BLaER1 (cell line): Measurements from ENCODE around the gene BBOF1.

Experiments used
- H3K27ac ChIP-seq: shearing (Covaris generic); formaldehyde crosslinking; 2 replicates; pipeline ENCODE4 v1.8.1; 2022
- H3K27me3 ChIP-seq: shearing (Covaris generic); formaldehyde crosslinking; 2 replicates; pipeline ENCODE4 v1.8.1; 2022
- H3K36me3 ChIP-seq: shearing (Covaris generic); formaldehyde crosslinking; 2 replicates; pipeline ENCODE4 v1.8.1; 2022
- H3K4me1 ChIP-seq: shearing (Covaris generic); formaldehyde crosslinking; 2 replicates; pipeline ENCODE4 v1.8.1; 2022
- H3K4me2 ChIP-seq: shearing (Covaris generic); formaldehyde crosslinking; 2 replicates; pipeline ENCODE4 v1.8.1; 2022
- H3K4me3 ChIP-seq: shearing (Covaris generic); formaldehyde crosslinking; 2 replicates; pipeline ENCODE4 v1.8.1; 2022
- H3K9ac ChIP-seq: shearing (Covaris generic); formaldehyde crosslinking; 2 replicates; pipeline ENCODE4 v1.8.1; 2022
- H3K9me3 ChIP-seq: shearing (Covaris generic); formaldehyde crosslinking; 2 replicates; pipeline ENCODE4 v1.8.1; 2022
- H4K20me1 ChIP-seq: shearing (Covaris generic); formaldehyde crosslinking; 2 replicates; pipeline ENCODE4 v1.8.1; 2022
- Cebpa-rat ChIP-seq: shearing (Covaris generic); IDR thresholded peaks from 2 replicates; pipeline ENCODE4 v1.8.1; 2022

BBOF1 gene

DNA sequence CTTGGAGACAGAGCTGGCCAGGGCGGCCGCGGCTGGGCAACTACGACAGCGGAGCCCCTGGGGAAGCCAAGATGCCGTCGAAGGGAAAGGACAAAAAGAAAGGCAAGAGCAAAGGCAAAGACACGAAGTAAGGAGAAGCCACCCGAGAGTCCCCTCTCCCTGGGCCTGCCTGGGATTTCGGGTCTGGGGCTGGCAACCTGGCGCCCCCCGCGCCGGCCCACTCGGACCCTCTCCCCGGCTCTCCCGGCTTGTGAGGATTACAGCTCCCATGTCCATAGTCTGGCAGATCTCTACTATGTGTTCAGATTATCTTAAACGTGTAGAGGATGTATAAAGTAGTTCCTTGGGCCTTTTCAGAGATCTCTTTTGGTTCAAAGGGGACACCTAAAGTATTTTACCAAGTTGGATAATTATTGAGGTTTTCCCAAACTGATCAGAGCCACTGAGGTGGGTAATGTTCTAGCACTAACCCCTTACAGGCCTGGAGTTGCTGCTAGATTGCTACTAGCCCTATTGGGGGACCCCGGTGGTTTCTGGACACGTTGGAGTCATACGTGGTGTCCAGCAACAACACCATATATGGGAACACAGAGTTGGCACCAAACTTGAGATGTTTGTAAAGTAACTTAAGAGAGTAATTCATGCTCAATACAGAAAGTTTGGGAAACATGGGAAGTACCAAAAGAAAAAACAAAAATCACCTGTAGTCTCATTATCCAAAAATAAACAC, 424 bp downstream of the BBOF1 start:
- H3K27me3 ChIP-seq, result no peaks in the 10 kb centered on the region
- no peaks in the 10 kb centered on the region for H3K9me3 ChIP-seq
- peak overlapping the region; percentile 80 for H3K9ac ChIP-seq
- peak overlapping the region; percentile 73 for H3K4me2 ChIP-seq
- peak overlapping the region; percentile 80 for H3K4me3 ChIP-seq
- no peaks in the 10 kb centered on the region for H4K20me1 ChIP-seq
- H3K36me3 ChIP-seq, result no peaks in the 10 kb centered on the region
- H3K4me1 ChIP-seq, result peaks cover 16% of the 10 kb centered on the region
- TF ChIP-seq Cebpa-rat, result no peak
- H3K27ac ChIP-seq, result peak overlapping the region; percentile 72; the same call in 1 of the 2 replicates

DNA sequence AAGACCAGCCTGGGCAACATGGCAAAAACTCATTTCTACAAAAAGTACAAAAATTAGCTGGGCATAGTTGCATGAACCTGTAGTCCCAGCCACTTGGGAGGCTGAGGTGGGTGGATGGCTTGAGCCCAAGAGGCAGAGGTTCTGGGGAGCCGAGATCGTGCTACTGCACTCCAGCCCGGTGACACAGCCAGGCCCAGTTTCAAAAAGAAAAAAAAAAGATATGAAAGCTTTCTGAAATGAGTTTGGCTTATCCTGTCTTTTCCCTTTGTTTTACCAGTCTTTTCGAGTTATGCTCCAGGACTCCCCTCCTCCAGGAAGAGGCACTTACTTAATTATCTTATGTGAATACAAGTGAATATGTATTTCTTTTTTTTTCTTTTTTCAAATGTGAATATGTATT, 3.2 kb downstream of the BBOF1 start:
- Histone ChIP-seq H3K9me3 (no peaks in the 10 kb centered on the region), H4K20me1 (no peaks in the 10 kb centered on the region), H3K27me3 (no peaks in the 10 kb centered on the region), H3K36me3 (no peaks in the 10 kb centered on the region), H3K27ac (no peak overlapping the region), H3K4me3 (no peak overlapping the region), H3K4me1 (peaks cover 16% of the 10 kb centered on the region), H3K9ac (no peak overlapping the region), H3K4me2 (no peak overlapping the region)
- no peak for TF ChIP-seq Cebpa-rat

DNA sequence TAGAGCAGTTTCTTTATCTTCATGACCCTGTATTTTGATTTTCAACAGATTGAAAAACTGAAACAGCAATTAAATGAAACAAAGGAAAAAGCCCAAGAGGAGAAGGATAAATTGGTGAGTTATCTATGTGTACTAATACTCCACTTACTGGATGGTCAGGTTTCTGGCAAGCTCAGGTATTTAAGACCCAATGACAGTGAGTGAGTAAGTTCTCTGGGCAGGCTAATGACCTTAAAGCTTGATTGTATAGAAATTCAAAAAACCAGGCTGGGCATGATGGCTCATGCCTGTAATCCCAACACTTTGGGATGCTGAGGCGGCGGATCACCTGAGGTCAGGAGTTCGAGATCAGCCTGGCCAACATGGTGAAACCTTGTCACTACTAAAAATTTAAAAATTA, 10.0 kb downstream of the BBOF1 start:
- no peak for TF ChIP-seq Cebpa-rat
- no peaks in the 10 kb centered on the region for H4K20me1 ChIP-seq

DNA sequence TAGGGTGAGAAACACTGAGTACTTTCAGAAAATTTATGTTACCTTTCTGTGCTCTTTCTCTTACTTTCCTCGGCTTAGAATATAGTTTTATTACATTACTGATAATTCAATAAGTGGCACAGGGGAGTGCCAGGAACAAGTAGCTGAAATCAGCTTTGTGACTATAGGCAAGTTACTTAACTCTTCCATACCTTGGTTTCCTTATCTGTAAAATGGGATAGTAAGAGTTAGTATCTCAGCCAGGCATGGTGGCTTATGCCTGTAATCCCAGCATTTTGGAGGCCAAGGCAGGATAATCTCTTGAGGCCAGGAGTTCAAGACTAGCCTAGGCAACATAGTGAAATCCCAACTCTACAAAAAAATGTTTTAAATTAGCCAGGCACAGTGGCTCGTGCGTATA, 15.4 kb downstream of the BBOF1 start:
- Histone ChIP-seq H3K27me3 (no peaks in the 10 kb centered on the region), H3K9ac (no peak overlapping the region), H3K4me2 (no peak overlapping the region), H3K4me3 (no peak overlapping the region), H3K9me3 (no peaks in the 10 kb centered on the region), H3K36me3 (no peaks in the 10 kb centered on the region), H4K20me1 (no peaks in the 10 kb centered on the region), H3K4me1 (no peaks in the 10 kb centered on the region), H3K27ac (no peak overlapping the region)
- TF ChIP-seq Cebpa-rat, result no peak

More for the DNA sequence above, 10.0 kb downstream of the BBOF1 start:
- Histone ChIP-seq H3K36me3 (no peaks in the 10 kb centered on the region), H3K4me2 (no peak overlapping the region), H3K9me3 (no peaks in the 10 kb centered on the region), H3K4me3 (no peak overlapping the region), H3K9ac (no peak overlapping the region), H3K27me3 (no peaks in the 10 kb centered on the region), H3K4me1 (no peaks in the 10 kb centered on the region), H3K27ac (no peak overlapping the region)

DNA sequence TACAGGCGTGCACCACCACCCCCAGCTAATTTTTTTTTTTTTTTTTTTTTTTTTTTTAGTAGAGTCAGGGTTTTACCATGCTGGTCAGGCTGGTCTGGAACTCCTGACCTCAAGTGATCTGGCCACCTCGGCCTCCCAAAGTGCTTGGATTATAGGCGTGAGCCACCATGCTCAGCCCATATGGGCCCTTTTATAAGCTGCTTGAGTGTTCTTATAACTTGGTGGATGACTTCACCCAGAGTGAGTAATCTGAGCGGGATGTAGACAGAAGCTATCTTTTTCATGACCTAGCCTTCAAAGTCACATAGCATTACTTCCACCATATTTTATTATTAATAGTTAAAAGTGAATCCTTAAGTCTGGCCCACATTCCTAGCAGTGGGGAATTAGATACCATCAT, 16.4 kb downstream of the BBOF1 start:
- Histone ChIP-seq H3K4me1 (no peaks in the 10 kb centered on the region), H3K27me3 (no peaks in the 10 kb centered on the region), H3K4me2 (no peak overlapping the region), H3K4me3 (no peak overlapping the region), H3K9me3 (no peaks in the 10 kb centered on the region), H3K9ac (no peak overlapping the region), H4K20me1 (no peaks in the 10 kb centered on the region), H3K36me3 (no peaks in the 10 kb centered on the region), H3K27ac (no peak overlapping the region)
- TF ChIP-seq Cebpa-rat, result no peak

DNA sequence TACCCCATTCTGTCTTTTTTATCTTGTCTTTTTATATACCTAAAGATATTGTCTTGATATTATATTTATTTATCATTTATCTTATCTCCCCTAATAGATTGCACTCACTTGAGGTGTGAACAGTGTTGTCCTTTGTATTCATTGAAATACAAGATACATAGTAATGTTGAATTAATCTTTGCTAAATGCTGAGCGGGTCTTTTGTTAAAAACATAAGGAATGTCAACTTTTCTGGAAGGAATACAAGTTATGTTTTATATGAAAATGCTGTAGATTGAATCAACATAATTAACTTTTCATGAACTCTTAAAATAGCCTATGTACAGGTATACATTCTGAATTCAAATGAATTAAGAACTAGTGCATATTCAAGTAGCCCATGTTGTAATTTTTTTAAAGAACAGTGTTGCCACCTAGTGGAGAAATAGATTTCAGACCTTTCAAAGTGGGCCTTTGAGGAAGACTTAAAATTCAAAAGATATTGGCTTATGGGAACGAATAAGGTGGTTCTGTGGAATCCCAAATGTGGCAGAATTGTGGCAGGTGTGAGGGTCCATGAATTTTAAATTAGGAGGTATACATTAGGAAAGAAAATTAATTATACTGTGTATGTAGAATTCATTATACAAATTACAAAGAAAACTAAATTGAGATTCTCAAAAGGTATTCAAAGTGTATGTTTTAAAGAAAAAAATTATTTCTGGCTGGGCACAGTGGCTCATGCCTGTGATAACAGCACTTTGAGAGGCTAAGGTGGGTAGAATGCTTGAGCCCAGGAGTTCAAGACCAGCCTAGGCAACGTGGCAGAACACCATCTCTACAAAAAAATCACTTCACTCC, 19.1 kb downstream of the BBOF1 start:
- no peaks in the 10 kb centered on the region for H3K27me3 ChIP-seq
- TF ChIP-seq Cebpa-rat, result no peak

DNA sequence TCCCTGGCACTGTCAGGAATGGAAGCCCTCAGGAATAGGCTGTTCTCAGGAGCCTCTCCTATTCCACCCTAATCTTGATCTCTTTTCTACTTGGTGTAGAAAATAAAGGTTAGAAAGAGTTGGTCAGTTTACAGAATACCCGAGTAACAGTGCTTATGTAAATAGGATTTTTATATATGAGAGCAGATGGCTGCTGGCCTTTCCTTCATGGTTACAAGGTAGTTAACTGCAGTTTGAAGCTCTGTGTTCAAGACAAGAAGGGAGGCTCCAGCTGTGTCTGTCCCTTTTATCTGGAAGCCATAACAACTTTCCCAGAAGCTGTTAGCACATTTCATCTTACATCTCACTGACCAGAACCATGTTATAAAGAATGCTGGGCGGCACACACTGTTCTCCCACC, 23.1 kb downstream of the BBOF1 start:
- no peak overlapping the region for H3K4me2 ChIP-seq
- no peak overlapping the region for H3K4me3 ChIP-seq
- H3K4me1 ChIP-seq, result no peaks in the 10 kb centered on the region
- no peaks in the 10 kb centered on the region for H3K36me3 ChIP-seq
- no peak for TF ChIP-seq Cebpa-rat
- no peak overlapping the region for H3K27ac ChIP-seq
- no peak overlapping the region for H3K9ac ChIP-seq
- no peaks in the 10 kb centered on the region for H3K9me3 ChIP-seq
- no peaks in the 10 kb centered on the region for H3K27me3 ChIP-seq
- H4K20me1 ChIP-seq, result no peaks in the 10 kb centered on the region

More for the DNA sequence above, 19.1 kb downstream of the BBOF1 start:
- Histone ChIP-seq H3K9ac (no peak overlapping the region), H4K20me1 (no peaks in the 10 kb centered on the region), H3K27ac (no peak overlapping the region), H3K4me3 (no peak overlapping the region), H3K4me2 (no peak overlapping the region), H3K4me1 (no peaks in the 10 kb centered on the region), H3K36me3 (no peaks in the 10 kb centered on the region), H3K9me3 (no peaks in the 10 kb centered on the region)

DNA sequence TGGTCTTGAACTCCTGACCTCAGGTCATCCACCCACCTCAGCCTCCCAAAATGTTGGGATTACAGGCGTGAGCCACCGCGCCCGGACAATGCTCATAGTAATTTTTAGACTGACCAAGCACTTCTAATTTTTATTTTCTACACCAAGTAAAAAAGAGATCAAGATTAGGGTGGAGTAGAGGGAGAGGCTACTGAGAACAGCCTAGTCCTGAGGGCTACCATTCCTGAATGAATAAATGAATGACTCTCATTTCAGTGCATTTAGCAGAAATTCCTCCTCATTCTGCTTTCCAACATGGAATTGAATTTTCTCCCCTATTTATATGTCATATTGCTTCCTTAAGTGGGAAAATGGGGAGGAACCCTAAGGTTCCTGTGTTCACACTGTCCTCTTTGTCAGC, 26.4 kb downstream of the BBOF1 start:
- Histone ChIP-seq H3K4me1 (peaks cover 7% of the 10 kb centered on the region; the same call in 1 of the 2 replicates), H3K27me3 (no peaks in the 10 kb centered on the region), H3K36me3 (no peaks in the 10 kb centered on the region), H3K4me3 (no peak overlapping the region), H3K9me3 (no peaks in the 10 kb centered on the region), H4K20me1 (no peaks in the 10 kb centered on the region), H3K27ac (no peak overlapping the region), H3K9ac (no peak overlapping the region), H3K4me2 (no peak overlapping the region)
- TF ChIP-seq Cebpa-rat, result no peak

DNA sequence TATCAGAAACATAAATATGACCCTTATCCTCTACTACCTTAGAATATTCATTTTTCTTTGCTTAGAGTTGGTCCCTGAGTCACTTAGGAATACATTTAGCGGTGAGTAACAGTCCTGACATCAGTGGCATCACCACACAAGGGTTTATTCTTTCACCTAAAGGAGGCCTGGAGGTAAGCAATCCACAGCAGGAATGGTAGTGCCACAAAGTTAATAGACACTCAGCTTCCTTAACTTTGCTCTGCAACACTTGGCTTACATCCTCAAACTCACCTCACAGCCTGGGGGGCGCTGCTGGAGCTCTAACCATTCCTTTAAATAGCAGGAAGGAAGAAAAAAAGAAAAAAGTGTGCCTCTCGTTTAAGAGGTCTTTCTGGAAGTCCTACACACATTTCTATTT, 29.1 kb downstream of the BBOF1 start:
- Histone ChIP-seq H3K9me3 (no peaks in the 10 kb centered on the region), H3K4me2 (no peak overlapping the region), H3K4me1 (peaks cover 7% of the 10 kb centered on the region; the same call in 1 of the 2 replicates), H3K27ac (no peak overlapping the region), H3K27me3 (no peaks in the 10 kb centered on the region), H3K9ac (no peak overlapping the region), H3K36me3 (no peaks in the 10 kb centered on the region), H4K20me1 (no peaks in the 10 kb centered on the region), H3K4me3 (no peak overlapping the region)
- no peak for TF ChIP-seq Cebpa-rat

DNA sequence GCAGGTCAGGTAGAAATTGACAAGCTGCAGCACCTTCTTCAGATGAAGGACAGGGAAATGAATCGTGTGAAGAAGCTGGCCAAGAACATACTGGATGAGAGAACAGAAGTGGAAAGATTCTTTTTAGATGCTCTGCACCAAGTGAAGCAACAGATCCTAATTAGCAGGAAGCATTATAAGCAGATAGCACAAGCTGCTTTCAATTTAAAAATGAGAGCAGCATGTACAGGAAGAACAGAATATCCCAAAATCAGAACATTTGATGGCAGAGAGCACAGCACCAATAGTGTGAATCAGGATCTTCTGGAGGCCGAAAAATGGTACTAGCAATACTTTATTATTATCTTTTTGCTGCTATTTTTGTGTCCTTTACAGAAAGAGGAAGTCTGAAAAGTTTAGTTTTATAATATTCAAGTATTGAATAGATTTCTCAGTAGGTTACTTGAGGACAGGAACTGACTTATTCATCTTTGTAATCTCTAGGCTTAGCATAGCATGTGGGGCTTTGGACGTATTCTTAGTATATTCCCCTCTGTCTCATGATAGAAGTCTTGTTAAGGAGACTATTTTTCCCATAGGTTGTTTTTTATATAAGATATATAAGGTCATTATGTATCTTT, 30.8 kb downstream of the BBOF1 start:
- Histone ChIP-seq H4K20me1 (no peaks in the 10 kb centered on the region), H3K9me3 (no peaks in the 10 kb centered on the region), H3K9ac (no peak overlapping the region), H3K27me3 (no peaks in the 10 kb centered on the region), H3K4me2 (no peak overlapping the region), H3K4me3 (no peak overlapping the region), H3K4me1 (peaks cover 7% of the 10 kb centered on the region; the same call in 1 of the 2 replicates), H3K36me3 (no peaks in the 10 kb centered on the region), H3K27ac (no peak overlapping the region)
- no peak for TF ChIP-seq Cebpa-rat
